Endothelial cell of umbilical vein (primary cell): ENCODE results near the gene NMNAT1. TPM values are rescaled to one million over a fixed set of nuclear protein-coding genes. Genes with fewer than 3 reads are reported as not detected.

ENCODE experiments used
- BruUV-seq: library from RNA; stranded (reverse); fragments of 400-500 nt; replicated peaks from 2 replicates; lab custom pipeline; 2021; lab: Mats Ljungman, UMichigan
- CTCF ChIA-PET: fragments of 300-600, 350-600 bp; sonication (Branson Sonifier 250); formaldehyde crosslinking; loops from one replicate; lab custom pipeline; 2021; ENCODE audit warnings: antibody characterized with exemption, inconsistent platforms; lab: Charles Lee
- POLR2A ChIA-PET: fragments of 300-600, 350-600 bp; sonication (Branson Sonifier 250); formaldehyde crosslinking; loops from one replicate; lab custom pipeline; 2021; ENCODE audit warnings: antibody characterized with exemption, inconsistent platforms; lab: Charles Lee
- DNase-seq: peaks from one replicate; pipeline ENCODE4 v3.0.0-alpha.2; 2011; ENCODE audit warnings: low read depth, low spot score
- FAIRE-seq: peaks from 2 replicates; lab custom pipeline; 2011; peaks lifted over from hg19 to GRCh38; lab: Jason Lieb, UNC
- H2AFZ ChIP-seq: 2 replicates; pipeline ENCODE4 v1.6.0; 2012; ENCODE audit warnings: low read depth, low read length, control low read depth, inconsistent platforms
- H3K27ac ChIP-seq: 2 replicates; pipeline ENCODE4 v1.5.1; 2011; ENCODE audit warnings: low read depth, mild to moderate bottlenecking, control low read depth, low read length, moderate library complexity; ENCODE audit not compliant: insufficient read depth
- H3K27me3 ChIP-seq, 2 experiments: 2 replicates each; pipeline versions ENCODE4 v1.6.0 to v1.6.1; 2011; ENCODE audit warnings: low read length in 2 of 2, mixed read lengths in 1 of 2; ENCODE audit not compliant: control insufficient read depth in 2 of 2, insufficient read depth in 2 of 2
- H3K36me3 ChIP-seq, 2 experiments: 2 replicates in 1 of 2; 3 replicates in 1 of 2; pipeline ENCODE4 v1.5.1; 2011; ENCODE audit warnings: low read length in 2 of 2, mild to moderate bottlenecking in 1 of 2, moderate library complexity in 1 of 2; ENCODE audit not compliant: control insufficient read depth in 2 of 2, insufficient read depth in 2 of 2; ENCODE audit errors: extremely low read depth in 1 of 2
- H3K4me1 ChIP-seq: 3 replicates; pipeline ENCODE4 v1.5.1; 2011; ENCODE audit warnings: mild to moderate bottlenecking, low read length; ENCODE audit not compliant: control insufficient read depth, insufficient read depth; ENCODE audit errors: extremely low read depth
- H3K4me2 ChIP-seq: 2 replicates; pipeline ENCODE4 v1.6.1; 2011; ENCODE audit warnings: low read length, control low read depth, mixed read lengths; ENCODE audit not compliant: insufficient read depth
- H3K4me3 ChIP-seq, 3 experiments: fragments of 200-600 bp in 1 of 3; sonication (generic), shearing (Covaris generic) in 1 of 3; replicated peaks in 1 of 3; 2 replicates each; pipeline ENCODE4 v1.5.1; 2011 to 2016; ENCODE audit warnings: control low read depth in 3 of 3, low read length in 3 of 3, mild to moderate bottlenecking in 2 of 3, inconsistent platforms in 1 of 3, low read depth in 1 of 3, moderate library complexity in 1 of 3; ENCODE audit not compliant: insufficient read depth in 1 of 3
- H3K79me2 ChIP-seq: 2 replicates; pipeline ENCODE4 v1.6.0; 2012; ENCODE audit warnings: low read length, inconsistent platforms; ENCODE audit not compliant: control insufficient read depth, insufficient read depth
- H3K9ac ChIP-seq: replicated peaks from 2 replicates; pipeline ENCODE3; 2011; ENCODE audit warnings: low read length, control low read depth; ENCODE audit not compliant: insufficient read depth; ENCODE audit errors: extremely low read depth
- H3K9me1 ChIP-seq: replicated peaks from 3 replicates; pipeline ENCODE4 v1.6.0; 2011; ENCODE audit warnings: mild to moderate bottlenecking, low read length; ENCODE audit not compliant: control insufficient read depth, insufficient read depth; ENCODE audit errors: extremely low read depth
- H3K9me3 ChIP-seq: replicated peaks from 2 replicates; pipeline ENCODE4 v1.5.1; 2012; ENCODE audit warnings: low read length, inconsistent platforms; ENCODE audit not compliant: control insufficient read depth, insufficient read depth
- H4K20me1 ChIP-seq: replicated peaks from 2 replicates; pipeline ENCODE3; 2011; ENCODE audit warnings: mild to moderate bottlenecking, low read length; ENCODE audit not compliant: control insufficient read depth, insufficient read depth; ENCODE audit errors: extremely low read depth
- EZH2 ChIP-seq: IDR thresholded peaks from 2 replicates; pipeline ENCODE4 v1.6.1; 2012; ENCODE audit warnings: borderline replicate concordance, low read depth, mild to moderate bottlenecking, moderate library complexity, low read length, inconsistent platforms; ENCODE audit not compliant: severe bottlenecking
- FOS ChIP-seq: IDR thresholded peaks from 2 replicates; pipeline ENCODE4 v1.6.1; 2011; ENCODE audit warnings: mild to moderate bottlenecking, low read length, moderate library complexity, borderline replicate concordance; ENCODE audit not compliant: insufficient read depth
- GATA2 ChIP-seq: IDR thresholded peaks from 2 replicates; pipeline ENCODE4 v1.7.0; 2011; ENCODE audit warnings: low read depth, mild to moderate bottlenecking, moderate library complexity, mixed read lengths, low read length; ENCODE audit not compliant: insufficient read length, insufficient read depth
- MYC ChIP-seq: IDR thresholded peaks from one replicate; pipeline ENCODE4 v1.6.1; 2011; ENCODE audit warnings: mild to moderate bottlenecking, low read depth, low read length
- POLR2AphosphoS5 ChIP-seq: IDR thresholded peaks from 2 replicates; pipeline ENCODE4 v1.6.1; 2012; ENCODE audit warnings: low read depth, mild to moderate bottlenecking, control low read depth, low read length, moderate library complexity; ENCODE audit not compliant: insufficient read depth
- dilution Hi-C: fragments of 300-500 bp; cut with MboI; formaldehyde crosslinking; loops from one replicate; pipeline ENCODE4 v1.15.0; 2019; ENCODE audit warnings: low sequenced_read_pairs; ENCODE audit not compliant: extremely low pct_ligation_motif_present
- intact Hi-C: fragments of 100-400 bp; cut with micrococcal nuclease; formaldehyde crosslinking; loops from one replicate; pipeline ENCODE4 v1.10.0; 2022
- polyA plus RNA-seq, 4 experiments: library from polyadenylated mRNA; depleted of rRNA in 3 of 4; stranded (reverse) in 3 of 4; unstranded in 1 of 4; fragments of >200 nt; gene quantifications; 2 replicates each; pipeline versions ENCODE4 v1.2.1 to v1.2.3, GENCODE V29; 2011 to 2012; ENCODE audit warnings: missing spikeins in 1 of 4
- total RNA-seq: library from RNA; stranded (reverse); gene quantifications from 2 replicates; pipeline ENCODE4 v1.2.3, GENCODE V29; 2021

The NMNAT1 gene
- total and polyA plus RNA-seq, 2 donors (not counting 3 experiments of a cell fraction or from before 2014, with no cell fraction given), result 4.8 to 9.8 TPM

DNA sequence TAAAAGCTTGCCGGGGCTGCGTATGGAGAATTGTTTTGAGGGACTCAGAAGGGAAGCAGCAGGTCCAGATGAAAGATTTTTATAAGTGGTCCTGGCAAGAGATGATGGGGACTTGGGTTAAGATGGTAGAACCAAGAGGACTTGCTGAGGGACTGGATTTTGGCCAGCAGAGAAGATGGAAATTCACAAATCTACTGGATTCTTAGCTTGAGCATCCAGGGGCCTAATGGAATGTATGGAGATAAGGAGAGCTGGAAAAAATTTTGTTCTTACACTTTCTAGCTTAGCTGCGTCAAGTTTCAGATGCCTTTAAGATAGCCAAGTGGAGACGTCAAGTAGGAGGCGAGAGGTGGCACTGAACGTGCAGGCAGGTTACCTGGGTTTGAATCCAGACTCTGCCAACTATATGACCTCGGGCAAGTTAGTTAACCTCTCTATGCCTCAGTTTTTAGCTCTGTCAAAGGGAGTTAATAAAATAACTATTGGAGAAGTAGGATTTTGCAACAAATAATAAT is 50.3 kb downstream of the NMNAT1 start:
- no peaks in the 10 kb centered on the region for H3K9me1 ChIP-seq
- no peaks in the 10 kb centered on the region for H3K79me2 ChIP-seq
- H3K9me3 ChIP-seq, result no peaks in the 10 kb centered on the region
- no peak for TF ChIP-seq FOS
- no peak for TF ChIP-seq POLR2AphosphoS5
- TF ChIP-seq GATA2, result no peak
- TF ChIP-seq MYC, result no peak
- peaks cover 23 to 42% of the 10 kb centered on the region in 2 experiments for H3K27me3 ChIP-seq
- DNase-seq, result no peak
- H3K36me3 ChIP-seq, result no peaks in the 10 kb centered on the region
- dilution Hi-C loops, result no loop called here
- no peak overlapping the region for H3K4me2 ChIP-seq
- H2AFZ ChIP-seq, result no peak overlapping the region
- peaks cover 24% of the 10 kb centered on the region for H3K4me1 ChIP-seq
- no peaks in the 10 kb centered on the region for H4K20me1 ChIP-seq
- intact Hi-C loops, result no loop called here
- no peak overlapping the region for H3K27ac ChIP-seq
- ChIA-PET POLR2A (no interaction called here), CTCF (interaction anchor here (0.7 to 1.8 kb wide), 5 partner anchors 11 to 209 kb away, joined by 3 to 8 read pairs (median 3); partner anchors contain the start of genes LZIC and NMNAT1)
- no peak overlapping the region for H3K4me3 ChIP-seq
- no peak for FAIRE-seq
- no peak overlapping the region for H3K9ac ChIP-seq
- BruUV-seq, result no TSS peak

DNA sequence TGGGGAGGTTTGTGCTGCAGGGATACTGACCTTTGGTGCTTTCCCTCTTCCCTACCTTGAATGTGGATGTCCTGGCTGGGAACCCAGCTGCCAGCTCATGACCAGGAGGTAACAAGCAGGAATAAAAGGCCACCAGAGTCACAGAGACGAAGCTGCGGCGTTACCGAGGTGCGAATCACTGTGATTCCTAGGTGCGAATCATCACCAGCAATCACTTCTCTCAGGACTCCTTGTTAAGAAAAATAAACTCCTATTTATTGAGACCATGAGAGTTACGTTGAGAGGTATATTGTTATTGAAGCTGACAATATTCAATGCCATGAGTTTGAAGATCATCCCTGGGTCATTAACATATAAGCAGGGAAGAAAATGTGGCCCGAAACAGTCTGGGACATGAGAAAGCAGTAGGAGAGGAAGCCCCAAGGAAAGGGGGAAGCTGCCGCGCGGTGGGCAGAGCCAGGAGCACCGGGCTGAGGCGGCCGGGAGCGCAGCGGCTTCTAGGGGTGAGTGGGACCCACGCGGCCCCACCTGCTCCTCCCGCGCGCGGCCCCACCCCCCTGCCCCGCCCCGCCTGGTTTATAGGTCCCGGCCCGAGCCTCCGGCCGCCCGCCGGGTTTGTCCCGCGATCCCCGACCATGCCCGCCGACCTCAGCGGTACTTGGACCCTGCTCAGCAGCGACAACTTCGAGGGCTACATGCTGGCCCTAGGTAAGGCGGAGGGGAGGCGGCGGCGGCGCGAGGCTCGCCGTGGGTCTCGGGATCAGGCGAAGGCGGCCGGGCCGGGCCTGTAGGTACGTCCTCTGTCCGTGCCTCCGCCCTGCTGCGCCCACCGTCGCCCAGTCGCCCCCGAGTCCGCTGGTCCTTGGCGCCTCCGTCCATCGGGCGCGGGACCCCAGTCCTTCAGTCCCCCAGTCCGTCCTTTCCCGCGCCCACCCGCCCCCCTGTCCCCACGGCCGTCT is 53.6 kb downstream of the NMNAT1 start, which contains the start of gene RBP7:
Gene RBP7, plus strand, starts transcription at position 605 of the 959 bp plus-strand sequence. Its CDS starts 31 bp downstream, at position 636.
- no peak within 1 kb of the TSS for H3K4me3 ChIP-seq
- H3K4me1 ChIP-seq, result peaks cover 9% of the 10 kb centered on the region
- FAIRE-seq, result no peak
- H3K4me2 ChIP-seq, result peak within 1 kb of the TSS; percentile 47
- no peak within 1 kb of the TSS for H3K27ac ChIP-seq
- peak within 1 kb of the TSS; percentile 41 for H2AFZ ChIP-seq
- H3K9me3 ChIP-seq, result no peaks in the 10 kb centered on the region
- TF ChIP-seq MYC (no peak), EZH2 (peak; percentile 88), FOS (no peak), GATA2 (no peak)
- no TSS peak for BruUV-seq
- H3K9me1 ChIP-seq, result no peaks in the 10 kb centered on the region
- ChIA-PET CTCF (no interaction called here), POLR2A (no interaction called here)
- no peak for DNase-seq
- H3K27me3 ChIP-seq, result peaks cover 24 to 51% of the 10 kb centered on the region in 2 experiments
- H3K36me3 ChIP-seq, result no peaks in the 10 kb centered on the region
- H3K79me2 ChIP-seq, result no peaks in the 10 kb centered on the region
- no peaks in the 10 kb centered on the region for H4K20me1 ChIP-seq
- dilution Hi-C loops (no loop called here), intact Hi-C loops (loop anchor here (5.0 kb wide), 1 partner anchor 45 kb away; no protein-coding TSS in a partner anchor)
- no peak within 1 kb of the TSS for H3K9ac ChIP-seq
